WTC11 (cell line): Measurements from ENCODE around the gene RBM28. TPM values are rescaled to one million over a fixed set of nuclear protein-coding genes. Genes with fewer than 3 reads are reported as not detected.

Source experiments
- CREM ChIP-seq: sonication (generic); formaldehyde crosslinking; IDR thresholded peaks from 2 replicates; pipeline ENCODE4 v1.8.1; 2022; ENCODE audit warnings: mild to moderate bottlenecking, missing genetic modification reagents, moderate library complexity
- EMX1 ChIP-seq: fragments of 250-450 bp; sonication (Bioruptor Pico); IDR thresholded peaks from 2 replicates; pipeline ENCODE4 v1.8.0; 2021; ENCODE audit warnings: mild to moderate bottlenecking
- ERG ChIP-seq: fragments of 250-450 bp; sonication (Bioruptor Pico); IDR thresholded peaks from 2 replicates; pipeline ENCODE4 v1.8.0; 2021; ENCODE audit warnings: mild to moderate bottlenecking
- FOXJ3 ChIP-seq: sonication (generic); formaldehyde crosslinking; IDR thresholded peaks from 2 replicates; pipeline ENCODE4 v1.9.0; 2021; ENCODE audit warnings: missing genetic modification reagents, mild to moderate bottlenecking, borderline replicate concordance
- FOXK1 ChIP-seq: sonication (generic); formaldehyde crosslinking; IDR thresholded peaks from 2 replicates; pipeline ENCODE4 v1.8.0; 2022; ENCODE audit warnings: mild to moderate bottlenecking, moderate library complexity, missing genetic modification reagents
- GABPB1 ChIP-seq: sonication (generic); formaldehyde crosslinking; IDR thresholded peaks from 2 replicates; pipeline ENCODE4 v1.8.1; 2023; ENCODE audit warnings: mild to moderate bottlenecking, missing genetic modification reagents
- JAZF1 ChIP-seq: fragments of 250-450 bp; sonication (Bioruptor Pico); IDR thresholded peaks from 2 replicates; pipeline ENCODE4 v1.9.0; 2021; ENCODE audit warnings: moderate library complexity, mild to moderate bottlenecking, inconsistent platforms
- MYBL2 ChIP-seq: sonication (generic); formaldehyde crosslinking; IDR thresholded peaks from 2 replicates; pipeline ENCODE4 v1.8.1; 2023; ENCODE audit warnings: mild to moderate bottlenecking, moderate library complexity, missing genetic modification reagents
- NFYB ChIP-seq: sonication (generic); formaldehyde crosslinking; conservative IDR thresholded peaks from 2 replicates; pipeline ENCODE4 v1.8.0; 2022; ENCODE audit warnings: low read depth, missing genetic modification reagents
- NR1H2 ChIP-seq: sonication (generic); formaldehyde crosslinking; IDR thresholded peaks from 2 replicates; pipeline ENCODE4 v1.9.0; 2021; ENCODE audit warnings: mild to moderate bottlenecking, moderate library complexity, missing genetic modification reagents
- OVOL2 ChIP-seq: fragments of 250-450 bp; sonication (Bioruptor Pico); IDR thresholded peaks from 2 replicates; pipeline ENCODE4 v1.9.0; 2021; ENCODE audit warnings: mild to moderate bottlenecking, borderline replicate concordance
- RELA ChIP-seq: sonication (generic); formaldehyde crosslinking; IDR thresholded peaks from 2 replicates; pipeline ENCODE4 v1.8.1; 2022; ENCODE audit warnings: missing genetic modification reagents, mild to moderate bottlenecking, borderline replicate concordance
- SMAD3 ChIP-seq: sonication (generic); formaldehyde crosslinking; IDR thresholded peaks from 2 replicates; pipeline ENCODE4 v1.8.0; 2022; ENCODE audit warnings: missing genetic modification reagents, mild to moderate bottlenecking, borderline replicate concordance
- SMAD4 ChIP-seq: sonication (generic); formaldehyde crosslinking; IDR thresholded peaks from 2 replicates; pipeline ENCODE4 v1.8.0; 2022; ENCODE audit warnings: mild to moderate bottlenecking, missing genetic modification reagents
- TEAD4 ChIP-seq: sonication (generic); formaldehyde crosslinking; IDR thresholded peaks from 2 replicates; pipeline ENCODE4 v1.8.0; 2022; ENCODE audit warnings: mild to moderate bottlenecking, missing genetic modification reagents
- ZBTB21 ChIP-seq: sonication (generic); formaldehyde crosslinking; IDR thresholded peaks from 2 replicates; pipeline ENCODE4 v1.8.1; 2023; ENCODE audit warnings: mild to moderate bottlenecking, missing genetic modification reagents, borderline replicate concordance
- ZNF263 ChIP-seq: sonication (generic); formaldehyde crosslinking; IDR thresholded peaks from 2 replicates; pipeline ENCODE4 v1.8.1; 2022; ENCODE audit warnings: low read depth, mild to moderate bottlenecking, moderate library complexity, missing genetic modification reagents
- ZNF425 ChIP-seq: fragments of 250-450 bp; sonication (Bioruptor Pico); conservative IDR thresholded peaks from 2 replicates; pipeline ENCODE4 v1.9.0; 2021; ENCODE audit warnings: mild to moderate bottlenecking
- ZSCAN18 ChIP-seq: fragments of 250-450 bp; sonication (Bioruptor Pico); IDR thresholded peaks from 2 replicates; pipeline ENCODE4 v2.1.2; 2022; ENCODE audit warnings: mild to moderate bottlenecking, moderate library complexity
- total RNA-seq: library from RNA; stranded (reverse); gene quantifications from 3 replicates; pipeline ENCODE4 v1.2.3, GENCODE V29; 2021
- TF ChIP-seq, protein P1 (sequence below): sonication (generic); formaldehyde crosslinking; IDR thresholded peaks from 2 replicates; pipeline ENCODE4 v1.8.0; 2022; ENCODE audit warnings: mild to moderate bottlenecking, missing genetic modification reagents
- TF ChIP-seq, protein P2 (sequence below): sonication (generic); formaldehyde crosslinking; IDR thresholded peaks from 2 replicates; pipeline ENCODE4 v1.8.1; 2022; ENCODE audit warnings: mild to moderate bottlenecking, missing genetic modification reagents, moderate library complexity, borderline replicate concordance
- TF ChIP-seq, protein P3 (sequence below): sonication (generic); formaldehyde crosslinking; IDR thresholded peaks from 2 replicates; pipeline ENCODE4 v1.8.1; 2023; ENCODE audit warnings: mild to moderate bottlenecking, missing genetic modification reagents, moderate library complexity
- TF ChIP-seq, protein P4 (sequence below): sonication (generic); formaldehyde crosslinking; IDR thresholded peaks from 2 replicates; pipeline ENCODE4 v1.8.1; 2023; ENCODE audit warnings: mild to moderate bottlenecking, missing genetic modification reagents, borderline replicate concordance
- TF ChIP-seq, protein P5 (sequence below): sonication (generic); formaldehyde crosslinking; IDR thresholded peaks from 2 replicates; pipeline ENCODE4 v1.8.1; 2022; ENCODE audit warnings: missing genetic modification reagents, borderline replicate concordance
- TF ChIP-seq, protein P6 (sequence below): fragments of 250-450 bp; sonication (Bioruptor Pico); IDR thresholded peaks from 2 replicates; pipeline ENCODE4 v1.9.0; 2021; ENCODE audit warnings: mild to moderate bottlenecking

RBM28 gene
- total RNA-seq, 1 experiment from 2014 or later, result 66.1 TPM

DNA sequence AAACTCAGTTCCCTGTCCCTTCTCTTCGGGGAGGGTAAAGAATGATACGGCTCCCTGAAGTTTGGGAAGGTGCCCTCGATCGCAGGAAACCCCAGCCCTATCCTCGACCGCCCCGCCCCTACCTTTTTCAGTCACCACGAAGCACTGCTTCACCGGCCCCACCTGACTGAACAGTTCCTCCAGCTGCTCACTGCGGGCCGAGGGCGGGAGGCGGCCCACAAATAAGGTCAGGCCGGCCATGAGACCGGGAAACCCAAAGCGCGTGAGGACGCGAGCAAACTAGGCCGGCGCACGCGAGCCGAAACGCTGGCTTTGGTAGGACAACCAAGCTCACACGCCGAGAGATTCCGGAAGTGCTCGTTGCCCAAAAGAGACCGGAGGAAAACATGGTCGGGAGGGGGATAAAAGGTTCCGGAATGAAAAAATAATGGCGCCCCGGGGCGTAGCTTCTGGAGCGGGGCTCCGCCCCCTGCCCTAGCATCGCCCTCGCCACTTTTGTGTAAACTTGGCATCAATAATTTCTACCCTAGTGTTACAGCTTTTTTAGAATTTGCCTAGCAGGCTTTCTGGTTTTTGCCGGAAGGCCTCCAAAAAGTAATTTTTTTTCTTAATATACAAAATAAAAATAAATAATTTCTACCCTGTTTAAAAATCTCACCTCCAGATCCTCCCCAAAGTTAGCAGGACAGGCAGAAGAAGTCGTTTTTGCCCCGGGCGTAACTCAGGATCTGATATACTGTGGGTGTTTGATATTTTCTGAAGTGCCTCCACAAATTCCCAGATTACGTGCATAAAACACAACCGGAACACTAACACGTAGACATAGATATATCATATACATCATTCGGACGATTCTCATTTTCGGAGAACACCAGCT, at the start of gene RBM28 (continued):
- TF ChIP-seq, protein P1, sequence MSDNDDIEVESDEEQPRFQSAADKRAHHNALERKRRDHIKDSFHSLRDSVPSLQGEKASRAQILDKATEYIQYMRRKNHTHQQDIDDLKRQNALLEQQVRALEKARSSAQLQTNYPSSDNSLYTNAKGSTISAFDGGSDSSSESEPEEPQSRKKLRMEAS (CRISPR knock-in tag), result peak; percentile 89
- TF ChIP-seq EMX1 (CRISPR knock-in tag) (no peak), FOXJ3 (CRISPR knock-in tag) (no peak), RELA (CRISPR knock-in tag) (no peak), ZSCAN18 (0 out of 2 replicates have a peak, but pooled peaks have one; percentile 29), JAZF1 (no peak), NR1H2 (CRISPR knock-in tag) (no peak), ZNF425 (CRISPR knock-in tag) (no peak), ERG (CRISPR knock-in tag) (no peak), SMAD4 (CRISPR knock-in tag) (no peak), GABPB1 (CRISPR knock-in tag) (peak; percentile 97), ZNF263 (CRISPR knock-in tag) (no peak), ZBTB21 (no peak), TEAD4 (CRISPR knock-in tag) (no peak), OVOL2 (CRISPR knock-in tag) (no peak), MYBL2 (CRISPR knock-in tag) (peak; percentile 77; the same call in 1 of the 2 replicates), SMAD3 (CRISPR knock-in tag) (0 out of 2 replicates have a peak, but pooled peaks have one; percentile 57), FOXK1 (CRISPR knock-in tag) (peak; percentile 84), NFYB (CRISPR knock-in tag) (no peak), CREM (peak; percentile 74; the same call in 1 of the 2 replicates)
- TF ChIP-seq, protein P2, sequence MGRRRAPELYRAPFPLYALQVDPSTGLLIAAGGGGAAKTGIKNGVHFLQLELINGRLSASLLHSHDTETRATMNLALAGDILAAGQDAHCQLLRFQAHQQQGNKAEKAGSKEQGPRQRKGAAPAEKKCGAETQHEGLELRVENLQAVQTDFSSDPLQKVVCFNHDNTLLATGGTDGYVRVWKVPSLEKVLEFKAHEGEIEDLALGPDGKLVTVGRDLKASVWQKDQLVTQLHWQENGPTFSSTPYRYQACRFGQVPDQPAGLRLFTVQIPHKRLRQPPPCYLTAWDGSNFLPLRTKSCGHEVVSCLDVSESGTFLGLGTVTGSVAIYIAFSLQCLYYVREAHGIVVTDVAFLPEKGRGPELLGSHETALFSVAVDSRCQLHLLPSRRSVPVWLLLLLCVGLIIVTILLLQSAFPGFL, result peak; percentile 94; the same call in 1 of the 2 replicates
- TF ChIP-seq, protein P3, sequence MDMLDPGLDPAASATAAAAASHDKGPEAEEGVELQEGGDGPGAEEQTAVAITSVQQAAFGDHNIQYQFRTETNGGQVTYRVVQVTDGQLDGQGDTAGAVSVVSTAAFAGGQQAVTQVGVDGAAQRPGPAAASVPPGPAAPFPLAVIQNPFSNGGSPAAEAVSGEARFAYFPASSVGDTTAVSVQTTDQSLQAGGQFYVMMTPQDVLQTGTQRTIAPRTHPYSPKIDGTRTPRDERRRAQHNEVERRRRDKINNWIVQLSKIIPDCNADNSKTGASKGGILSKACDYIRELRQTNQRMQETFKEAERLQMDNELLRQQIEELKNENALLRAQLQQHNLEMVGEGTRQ (CRISPR knock-in tag), result no peak
- TF ChIP-seq, protein P4, sequence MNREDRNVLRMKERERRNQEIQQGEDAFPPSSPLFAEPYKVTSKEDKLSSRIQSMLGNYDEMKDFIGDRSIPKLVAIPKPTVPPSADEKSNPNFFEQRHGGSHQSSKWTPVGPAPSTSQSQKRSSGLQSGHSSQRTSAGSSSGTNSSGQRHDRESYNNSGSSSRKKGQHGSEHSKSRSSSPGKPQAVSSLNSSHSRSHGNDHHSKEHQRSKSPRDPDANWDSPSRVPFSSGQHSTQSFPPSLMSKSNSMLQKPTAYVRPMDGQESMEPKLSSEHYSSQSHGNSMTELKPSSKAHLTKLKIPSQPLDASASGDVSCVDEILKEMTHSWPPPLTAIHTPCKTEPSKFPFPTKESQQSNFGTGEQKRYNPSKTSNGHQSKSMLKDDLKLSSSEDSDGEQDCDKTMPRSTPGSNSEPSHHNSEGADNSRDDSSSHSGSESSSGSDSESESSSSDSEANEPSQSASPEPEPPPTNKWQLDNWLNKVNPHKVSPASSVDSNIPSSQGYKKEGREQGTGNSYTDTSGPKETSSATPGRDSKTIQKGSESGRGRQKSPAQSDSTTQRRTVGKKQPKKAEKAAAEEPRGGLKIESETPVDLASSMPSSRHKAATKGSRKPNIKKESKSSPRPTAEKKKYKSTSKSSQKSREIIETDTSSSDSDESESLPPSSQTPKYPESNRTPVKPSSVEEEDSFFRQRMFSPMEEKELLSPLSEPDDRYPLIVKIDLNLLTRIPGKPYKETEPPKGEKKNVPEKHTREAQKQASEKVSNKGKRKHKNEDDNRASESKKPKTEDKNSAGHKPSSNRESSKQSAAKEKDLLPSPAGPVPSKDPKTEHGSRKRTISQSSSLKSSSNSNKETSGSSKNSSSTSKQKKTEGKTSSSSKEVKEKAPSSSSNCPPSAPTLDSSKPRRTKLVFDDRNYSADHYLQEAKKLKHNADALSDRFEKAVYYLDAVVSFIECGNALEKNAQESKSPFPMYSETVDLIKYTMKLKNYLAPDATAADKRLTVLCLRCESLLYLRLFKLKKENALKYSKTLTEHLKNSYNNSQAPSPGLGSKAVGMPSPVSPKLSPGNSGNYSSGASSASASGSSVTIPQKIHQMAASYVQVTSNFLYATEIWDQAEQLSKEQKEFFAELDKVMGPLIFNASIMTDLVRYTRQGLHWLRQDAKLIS (CRISPR knock-in tag), result no peak
- TF ChIP-seq, protein P5, sequence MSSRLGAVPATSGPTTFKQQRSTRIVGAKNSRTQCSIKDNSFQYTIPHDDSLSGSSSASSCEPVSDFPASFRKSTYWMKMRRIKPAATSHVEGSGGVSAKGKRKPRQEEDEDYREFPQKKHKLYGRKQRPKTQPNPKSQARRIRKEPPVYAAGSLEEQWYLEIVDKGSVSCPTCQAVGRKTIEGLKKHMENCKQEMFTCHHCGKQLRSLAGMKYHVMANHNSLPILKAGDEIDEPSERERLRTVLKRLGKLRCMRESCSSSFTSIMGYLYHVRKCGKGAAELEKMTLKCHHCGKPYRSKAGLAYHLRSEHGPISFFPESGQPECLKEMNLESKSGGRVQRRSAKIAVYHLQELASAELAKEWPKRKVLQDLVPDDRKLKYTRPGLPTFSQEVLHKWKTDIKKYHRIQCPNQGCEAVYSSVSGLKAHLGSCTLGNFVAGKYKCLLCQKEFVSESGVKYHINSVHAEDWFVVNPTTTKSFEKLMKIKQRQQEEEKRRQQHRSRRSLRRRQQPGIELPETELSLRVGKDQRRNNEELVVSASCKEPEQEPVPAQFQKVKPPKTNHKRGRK (CRISPR knock-in tag), result no peak
- TF ChIP-seq, protein P6, sequence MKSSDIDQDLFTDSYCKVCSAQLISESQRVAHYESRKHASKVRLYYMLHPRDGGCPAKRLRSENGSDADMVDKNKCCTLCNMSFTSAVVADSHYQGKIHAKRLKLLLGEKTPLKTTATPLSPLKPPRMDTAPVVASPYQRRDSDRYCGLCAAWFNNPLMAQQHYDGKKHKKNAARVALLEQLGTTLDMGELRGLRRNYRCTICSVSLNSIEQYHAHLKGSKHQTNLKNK (CRISPR knock-in tag), result no peak
